CD4-positive, alpha-beta T cell (primary cell): Measurements from ENCODE around the gene ANAPC4. TPM values are rescaled to one million over a fixed set of nuclear protein-coding genes. Genes with fewer than 3 reads are reported as not detected.

Experiments used
- ATAC-seq: fragments of 200-7000 bp; cut with Tn5 transposase; one replicate; pipeline ENCODE4 v1.10.0; 2022; ENCODE audit warnings: mild to moderate bottlenecking; ENCODE audit not compliant: poor library complexity
- CTCF ChIA-PET: fragments of 350-600 bp; sonication (Branson Sonifier 250); formaldehyde crosslinking; loops from one replicate; lab custom pipeline; 2021; ENCODE audit warnings: antibody characterized with exemption, inconsistent platforms; lab: Charles Lee
- POLR2A ChIA-PET: fragments of 350-600 bp; sonication (Branson Sonifier 250); formaldehyde crosslinking; loops from one replicate; lab custom pipeline; 2021; ENCODE audit warnings: antibody characterized with exemption, inconsistent platforms; lab: Charles Lee
- DNase-seq, 14 experiments: peaks; one replicate each; pipeline ENCODE4 v3.0.0-alpha.2; 2013 to 2020; ENCODE audit warnings: mixed read lengths in 2 of 14
- H3K27ac ChIP-seq, 2 donors: one replicate each; pipeline versions ENCODE4 v1.5.1 to v1.7.0; 2013; ENCODE audit warnings: low read length in 2 of 2, low read depth in 1 of 2, mild to moderate bottlenecking in 1 of 2
- H3K27me3 ChIP-seq, 2 experiments: 1 replicate in 1 of 2; 2 replicates in 1 of 2; pipeline versions ENCODE4 v1.6.1 to v1.7.0; 2013; ENCODE audit warnings: low read length in 2 of 2, control low read depth in 1 of 2, mild to moderate bottlenecking in 1 of 2, moderate library complexity in 1 of 2; ENCODE audit not compliant: insufficient read depth in 2 of 2, control insufficient read depth in 1 of 2
- H3K36me3 ChIP-seq: one replicate; pipeline ENCODE4 v1.6.1; 2013; ENCODE audit warnings: low read length, control low read depth; ENCODE audit not compliant: insufficient read depth
- H3K4me1 ChIP-seq: one replicate; pipeline ENCODE4 v1.6.1; 2013; ENCODE audit warnings: low read length, control low read depth; ENCODE audit not compliant: insufficient read depth
- H3K4me3 ChIP-seq: one replicate; pipeline ENCODE4 v1.5.1; 2013; ENCODE audit warnings: mild to moderate bottlenecking, low read length, moderate library complexity
- H3K9me3 ChIP-seq, 2 experiments: 1 replicate in 1 of 2; 2 replicates in 1 of 2; pipeline versions ENCODE4 v1.6.1 to v1.7.0; 2013; ENCODE audit warnings: low read length in 2 of 2, mild to moderate bottlenecking in 2 of 2, control low read depth in 1 of 2, moderate library complexity in 1 of 2; ENCODE audit not compliant: control insufficient read depth in 1 of 2, insufficient read depth in 1 of 2
- H3K27ac Mint-ChIP-seq: one replicate; pipeline ENCODE4 v1.8.0; 2020; ENCODE audit warnings: mixed read lengths
- H3K27me3 Mint-ChIP-seq: one replicate; pipeline ENCODE4 v1.8.0; 2021; ENCODE audit warnings: mixed read lengths
- H3K36me3 Mint-ChIP-seq: one replicate; pipeline ENCODE4 v1.8.0; 2021; ENCODE audit warnings: low read depth, mixed read lengths
- H3K4me1 Mint-ChIP-seq: one replicate; pipeline ENCODE4 v1.8.0; 2021; ENCODE audit warnings: low read depth, mixed read lengths
- H3K4me3 Mint-ChIP-seq: one replicate; pipeline ENCODE4 v1.8.0; 2020; ENCODE audit warnings: mild to moderate bottlenecking, mixed read lengths
- H3K9me3 Mint-ChIP-seq: one replicate; pipeline ENCODE4 v1.8.0; 2020; ENCODE audit warnings: mixed read lengths
- intact Hi-C, 2 experiments: fragments of 100-400 bp; cut with DNase I in 1 of 2; cut with micrococcal nuclease in 1 of 2; formaldehyde crosslinking; loops; one replicate each; pipeline versions ENCODE4 v1.15.1 to v1.9.0; 2023 to 2025; cut with DNase I, micrococcal nuclease
- total RNA-seq, 174 experiments: library from RNA in 2 of 174; stranded (reverse) in 2 of 174; gene quantifications; one replicate each; pipeline ENCODE4 v1.2.3 and lab custom pipeline; 2021 to 2026
- TF ChIP-seq, protein P1 (sequence below): fragments of 200-600 bp; IDR thresholded peaks from one replicate; pipeline ENCODE4 v1.8.0; 2022; ENCODE audit warnings: antibody characterized with exemption, mild to moderate bottlenecking

ANAPC4 gene
- total RNA-seq, 2 experiments from 2014 or later: 24.4 to 26.0 TPM

DNA sequence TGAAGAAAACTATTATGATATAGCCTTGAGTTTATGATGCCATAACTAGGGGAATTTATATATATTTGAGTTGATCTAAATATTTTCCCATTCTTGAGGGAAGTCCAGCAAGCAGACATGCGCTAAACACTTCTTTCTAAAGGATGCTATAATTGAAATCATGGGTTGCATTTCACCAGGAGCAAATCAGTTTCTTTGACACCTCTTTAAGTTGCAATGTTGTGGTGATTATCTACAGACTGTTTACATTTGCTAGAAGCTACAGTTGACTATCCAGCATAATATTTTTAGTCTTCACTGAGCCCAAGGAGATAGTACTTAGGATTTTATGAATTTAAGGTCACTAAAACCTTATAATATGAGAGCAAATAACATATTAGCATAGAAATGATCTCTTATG lies 43.9 kb downstream of the ANAPC4 start:
- ChIA-PET POLR2A (no interaction called here), CTCF (no interaction called here)
- Mint-ChIP-seq H3K27me3 (no peaks in the 10 kb centered on the region), H3K36me3 (peaks cover 50% of the 10 kb centered on the region), H3K4me3 (no peak overlapping the region), H3K4me1 (no peaks in the 10 kb centered on the region), H3K9me3 (no peaks in the 10 kb centered on the region), H3K27ac (no peak overlapping the region)
- Histone ChIP-seq H3K36me3 (peaks cover 23% of the 10 kb centered on the region), H3K27ac (no peak overlapping the region), H3K4me1 (no peaks in the 10 kb centered on the region), H3K9me3 (no peaks in the 10 kb centered on the region), H3K27me3 (no peaks in the 10 kb centered on the region), H3K4me3 (no peak overlapping the region)
- TF ChIP-seq, protein P1, sequence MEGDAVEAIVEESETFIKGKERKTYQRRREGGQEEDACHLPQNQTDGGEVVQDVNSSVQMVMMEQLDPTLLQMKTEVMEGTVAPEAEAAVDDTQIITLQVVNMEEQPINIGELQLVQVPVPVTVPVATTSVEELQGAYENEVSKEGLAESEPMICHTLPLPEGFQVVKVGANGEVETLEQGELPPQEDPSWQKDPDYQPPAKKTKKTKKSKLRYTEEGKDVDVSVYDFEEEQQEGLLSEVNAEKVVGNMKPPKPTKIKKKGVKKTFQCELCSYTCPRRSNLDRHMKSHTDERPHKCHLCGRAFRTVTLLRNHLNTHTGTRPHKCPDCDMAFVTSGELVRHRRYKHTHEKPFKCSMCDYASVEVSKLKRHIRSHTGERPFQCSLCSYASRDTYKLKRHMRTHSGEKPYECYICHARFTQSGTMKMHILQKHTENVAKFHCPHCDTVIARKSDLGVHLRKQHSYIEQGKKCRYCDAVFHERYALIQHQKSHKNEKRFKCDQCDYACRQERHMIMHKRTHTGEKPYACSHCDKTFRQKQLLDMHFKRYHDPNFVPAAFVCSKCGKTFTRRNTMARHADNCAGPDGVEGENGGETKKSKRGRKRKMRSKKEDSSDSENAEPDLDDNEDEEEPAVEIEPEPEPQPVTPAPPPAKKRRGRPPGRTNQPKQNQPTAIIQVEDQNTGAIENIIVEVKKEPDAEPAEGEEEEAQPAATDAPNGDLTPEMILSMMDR: no peak
- DNase-seq (no peak), ATAC-seq (no peak)
- intact Hi-C loops: no loop called here

DNA sequence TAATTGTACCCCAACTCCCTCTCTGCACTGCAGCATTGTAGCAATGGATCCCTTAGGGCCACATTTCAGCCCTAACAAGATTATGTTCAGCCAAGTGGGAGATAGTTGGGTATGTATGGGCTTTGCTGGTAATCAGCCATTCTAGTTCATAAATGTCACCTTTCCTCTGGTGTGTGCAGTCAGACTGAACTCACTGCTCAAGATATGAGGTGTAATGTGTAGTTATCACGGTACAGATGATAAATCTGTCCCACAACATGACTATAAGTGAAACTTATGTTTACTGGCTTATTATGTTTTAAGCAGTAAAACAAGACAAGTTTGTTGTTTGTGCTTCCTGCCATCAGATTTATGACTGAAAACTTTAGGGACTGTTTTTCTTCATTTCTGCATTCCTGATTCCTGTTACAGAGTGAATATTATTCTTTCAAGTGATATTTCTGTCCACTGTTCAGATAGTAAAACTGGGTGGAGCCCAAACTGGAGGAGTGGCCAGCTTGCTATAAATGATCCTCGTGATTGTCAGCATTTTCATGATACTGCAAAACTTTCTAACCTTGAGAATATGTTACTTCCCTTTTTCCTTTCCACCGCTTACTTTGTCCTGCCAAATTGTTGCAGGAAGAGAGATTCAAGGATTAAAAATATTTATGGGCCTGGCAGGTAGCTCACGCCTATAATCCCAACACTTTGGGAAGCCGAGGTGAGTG lies 44.9 kb downstream of the ANAPC4 start:
- Mint-ChIP-seq H3K27ac (no peak overlapping the region), H3K36me3 (peaks cover 39% of the 10 kb centered on the region), H3K4me1 (no peaks in the 10 kb centered on the region), H3K9me3 (no peaks in the 10 kb centered on the region), H3K4me3 (no peak overlapping the region), H3K27me3 (no peaks in the 10 kb centered on the region)
- H3K4me1 ChIP-seq: no peaks in the 10 kb centered on the region
- ATAC-seq (no peak), DNase-seq (no peak)
- H3K9me3 ChIP-seq: no peaks in the 10 kb centered on the region
- ChIA-PET POLR2A (interaction anchor here (0.6 kb wide), 1 partner anchor 1508 kb away, joined by 4 read pairs; no protein-coding TSS in a partner anchor), CTCF (no interaction called here)
- intact Hi-C loops: no loop called here
- H3K27ac ChIP-seq: no peak overlapping the region
- peaks cover 16% of the 10 kb centered on the region for H3K36me3 ChIP-seq
- TF ChIP-seq, protein P1: no peak
- H3K27me3 ChIP-seq: no peaks in the 10 kb centered on the region
- H3K4me3 ChIP-seq: no peak overlapping the region

DNA sequence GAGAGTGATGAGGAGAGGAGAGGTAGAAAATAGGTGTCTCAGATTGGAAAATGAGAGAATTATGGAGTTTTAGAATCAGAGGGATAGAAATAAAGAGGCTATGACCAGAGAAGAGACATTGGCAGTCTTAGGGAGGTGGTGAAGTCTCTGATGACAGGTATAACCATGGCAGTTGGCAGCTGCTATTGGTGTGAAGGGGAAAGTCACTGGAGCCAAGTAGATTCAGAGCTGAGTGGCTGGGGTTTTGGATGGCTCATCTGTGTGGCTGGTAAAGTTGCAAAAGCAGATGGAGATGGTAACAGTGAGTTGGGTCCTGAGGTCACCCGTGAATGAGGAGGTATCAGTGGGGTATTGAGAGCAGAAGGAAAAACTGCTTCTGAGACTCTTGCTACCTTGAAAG lies 46.5 kb downstream of the ANAPC4 start:
- no peak for ATAC-seq
- Mint-ChIP-seq H3K36me3 (peaks cover 23% of the 10 kb centered on the region), H3K4me1 (no peaks in the 10 kb centered on the region), H3K9me3 (no peaks in the 10 kb centered on the region), H3K27ac (no peak overlapping the region), H3K27me3 (no peaks in the 10 kb centered on the region), H3K4me3 (no peak overlapping the region)
- Histone ChIP-seq H3K27ac (no peak overlapping the region), H3K27me3 (no peaks in the 10 kb centered on the region), H3K36me3 (peaks cover under 1% of the 10 kb centered on the region), H3K4me3 (no peak overlapping the region), H3K9me3 (peaks cover 0 to 5% of the 10 kb centered on the region in 2 experiments), H3K4me1 (no peaks in the 10 kb centered on the region)
- TF ChIP-seq, protein P1: no peak
- no peak for DNase-seq
- intact Hi-C loops: no loop called here
- POLR2A ChIA-PET: no interaction called here
- CTCF ChIA-PET: no interaction called here
